ENCODE results near the gene MIXL1.
"Not testable (repeated sequence)": the region's sequence is repeated elsewhere in the genome, so short reads cannot be mapped to it uniquely, and the experiment has no call there.

The MIXL1 gene

DNA sequence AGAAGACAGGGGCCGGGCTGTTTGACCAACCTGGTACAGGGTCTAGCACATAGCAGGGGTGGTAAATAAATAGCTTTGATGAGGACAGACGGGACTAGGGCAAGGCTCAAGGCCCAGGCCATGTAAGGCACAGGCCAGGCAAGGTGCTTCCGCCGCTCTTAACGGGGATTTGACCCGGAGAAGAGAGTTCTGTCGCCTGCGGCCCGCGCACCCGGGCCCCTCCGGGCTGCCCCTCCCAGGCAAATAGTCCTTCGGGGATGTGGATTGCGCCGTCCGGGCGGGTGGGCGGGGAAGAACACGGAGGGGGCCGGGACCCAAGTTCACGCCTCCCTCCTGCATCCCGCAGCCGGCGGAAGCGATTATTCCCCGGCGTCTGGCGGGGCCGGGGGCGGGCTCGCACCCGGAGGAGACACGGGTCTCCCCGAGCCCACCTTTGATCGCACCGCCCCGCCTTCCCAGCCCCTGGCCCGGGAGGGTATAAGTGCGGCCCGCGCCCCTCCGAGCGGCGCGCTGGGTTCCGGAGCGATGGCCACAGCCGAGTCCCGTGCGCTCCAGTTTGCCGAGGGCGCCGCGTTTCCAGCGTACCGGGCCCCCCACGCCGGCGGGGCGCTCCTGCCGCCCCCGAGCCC is at the start of gene MIXL1:
Gene MIXL1 (plus strand): TSS at position 508 of the 629 bp plus-strand sequence. CDS start 18 bp downstream, at position 526.
- DNase-seq (ENCODE audit: insufficient read length, low spot score) (peak; percentile 40), FAIRE-seq (no peak)

DNA sequence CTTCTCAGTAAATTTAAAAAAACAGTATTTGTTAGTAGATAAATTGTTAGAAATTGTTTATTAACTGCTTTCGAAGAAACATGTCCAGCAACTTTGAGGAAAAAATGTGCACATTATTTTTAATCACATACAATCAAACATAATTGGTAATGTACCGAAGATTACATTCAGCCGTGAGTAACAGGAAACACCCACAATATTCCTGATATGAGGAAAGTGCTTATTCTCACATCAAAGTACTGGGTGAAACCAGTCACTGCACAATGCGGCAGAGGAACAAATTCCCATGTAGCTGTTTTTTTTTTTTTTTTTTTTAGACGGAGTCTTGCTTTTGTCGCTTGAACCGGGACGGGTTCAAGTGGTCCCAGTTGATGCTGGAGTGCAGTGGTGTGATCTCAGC is 46.6 kb upstream of the MIXL1 start:
- FAIRE-seq (peak; percentile 11), DNase-seq (ENCODE audit: insufficient read length, low spot score) (no peak)

DNA sequence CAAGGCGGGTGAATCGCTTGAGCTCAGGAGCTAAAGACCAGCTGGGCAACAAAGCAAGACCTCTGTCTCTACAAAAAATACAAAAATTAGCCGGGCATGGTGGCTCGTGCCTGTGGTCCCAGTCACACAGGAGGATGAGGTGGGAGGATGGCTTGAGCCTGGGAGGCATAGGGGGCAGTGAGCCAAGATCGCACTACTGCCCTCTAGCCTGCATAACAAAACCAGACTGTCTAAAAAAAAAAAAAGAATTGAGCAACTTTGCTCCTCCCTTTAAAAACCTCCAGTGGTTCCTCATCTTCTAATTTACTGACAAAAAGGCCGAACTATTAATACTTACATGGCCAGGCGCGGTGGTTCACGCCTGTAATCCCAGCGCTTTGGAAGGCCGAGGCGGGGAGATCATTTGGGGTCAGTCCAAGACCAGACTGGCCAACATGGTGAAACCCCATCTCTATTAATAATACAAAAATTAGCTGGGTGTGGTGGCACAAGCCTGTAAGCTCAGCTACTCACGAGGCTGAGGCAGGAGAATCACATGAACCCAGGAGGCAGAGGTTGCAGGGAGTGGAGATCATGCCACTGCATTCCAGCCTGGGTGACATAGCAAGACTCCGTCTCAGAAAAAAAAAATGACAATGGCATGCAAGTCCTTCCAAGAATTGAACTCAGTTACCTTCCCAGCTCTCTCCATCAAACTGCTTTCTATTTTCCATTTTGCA is 41.3 kb upstream of the MIXL1 start:
- DNase-seq (ENCODE audit: insufficient read length, low spot score) (no peak), FAIRE-seq (no peak)

DNA sequence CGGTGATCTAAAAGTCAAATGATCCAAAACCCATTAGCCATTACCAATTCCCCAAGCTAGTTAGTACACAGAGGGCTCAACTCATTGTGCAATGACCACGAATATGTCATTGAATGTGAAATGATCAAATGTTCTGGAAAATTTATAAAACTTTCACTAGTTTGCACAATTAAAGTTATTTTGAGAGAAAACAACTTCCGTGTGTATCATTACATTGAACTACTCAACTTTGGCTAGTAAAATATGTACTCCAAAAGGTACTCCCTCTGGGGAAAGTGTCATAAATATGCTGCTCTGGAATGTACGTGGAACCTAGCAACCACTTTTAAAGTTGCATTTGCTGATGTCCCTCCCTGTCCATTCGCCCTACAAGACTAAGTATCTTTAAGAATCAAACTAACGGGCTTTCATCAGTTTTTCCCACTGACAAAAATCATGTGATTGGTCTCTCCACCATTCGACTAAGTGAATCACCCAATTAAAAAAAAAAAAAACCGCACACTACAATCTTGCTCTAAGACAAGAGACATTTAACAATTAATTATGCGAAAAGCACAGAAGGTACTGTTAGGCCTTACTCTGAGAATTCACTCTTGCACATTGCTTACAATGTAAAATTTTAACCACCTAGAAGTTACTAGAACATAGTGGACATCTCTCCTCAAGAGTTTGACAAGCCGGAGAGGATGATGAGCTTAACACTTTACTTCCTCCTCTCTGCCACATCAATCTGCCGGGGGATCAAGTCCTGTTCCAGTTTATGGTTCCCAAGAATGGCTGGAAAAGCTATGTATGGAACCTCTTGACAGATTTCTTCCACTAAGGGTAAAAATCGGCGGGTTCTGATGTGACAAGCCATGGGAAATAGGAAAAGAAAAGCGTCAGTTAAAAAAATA is 38.1 kb upstream of the MIXL1 start:
- FAIRE-seq (peak; percentile 68), DNase-seq (ENCODE audit: insufficient read length, low spot score) (no peak)

DNA sequence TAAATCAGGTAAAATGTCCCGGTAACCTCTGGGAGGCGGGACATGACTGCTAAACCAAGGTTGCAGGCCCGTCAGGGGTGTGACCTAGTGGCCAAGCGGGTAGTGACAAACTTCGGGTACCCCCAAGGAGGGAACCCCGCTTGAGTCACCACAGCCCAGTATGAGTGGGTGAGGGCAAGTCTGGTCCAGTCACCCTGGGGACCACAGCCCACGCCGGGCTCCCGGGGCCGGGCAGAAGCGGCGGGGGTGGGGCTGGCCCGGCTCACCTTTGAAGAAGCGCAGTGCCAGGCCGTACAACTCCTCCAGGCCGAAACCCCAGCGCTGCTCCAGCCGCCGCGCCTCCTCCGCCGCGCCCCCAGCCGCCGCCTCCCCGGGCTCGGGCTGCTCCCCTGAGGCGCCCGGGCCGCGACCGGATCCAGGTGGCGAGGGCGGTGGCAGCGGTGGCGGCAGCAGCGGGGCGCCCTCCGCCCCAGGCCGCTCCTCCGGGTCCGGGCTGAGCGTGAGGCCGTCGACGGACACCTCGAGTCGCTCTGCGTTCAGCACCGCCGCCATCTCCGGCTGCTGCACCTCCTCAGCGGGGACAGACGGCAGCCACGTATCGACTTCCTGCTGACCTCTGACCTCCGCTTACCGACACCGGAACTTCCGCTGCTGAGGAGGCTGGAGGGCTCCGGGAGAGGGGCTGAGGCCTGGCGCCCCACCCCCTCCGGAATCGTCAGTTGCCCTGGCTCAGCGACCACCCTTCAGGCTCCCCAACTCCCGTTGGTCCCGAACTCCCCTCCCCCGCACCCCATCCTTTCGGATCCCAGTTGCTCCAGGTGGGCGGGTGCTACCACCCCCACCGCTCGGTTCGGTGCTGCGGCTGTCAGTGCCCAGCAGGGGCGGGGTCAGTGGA is 37.1 kb upstream of the MIXL1 start, which contains the start of gene ACBD3:
Gene ACBD3 (minus strand): TSS at position 618 of the 895 bp plus-strand sequence. CDS start 66 bp downstream, at position 552.
- FAIRE-seq (peak; percentile 96), DNase-seq (ENCODE audit: insufficient read length, low spot score) (peak; percentile 93)

DNA sequence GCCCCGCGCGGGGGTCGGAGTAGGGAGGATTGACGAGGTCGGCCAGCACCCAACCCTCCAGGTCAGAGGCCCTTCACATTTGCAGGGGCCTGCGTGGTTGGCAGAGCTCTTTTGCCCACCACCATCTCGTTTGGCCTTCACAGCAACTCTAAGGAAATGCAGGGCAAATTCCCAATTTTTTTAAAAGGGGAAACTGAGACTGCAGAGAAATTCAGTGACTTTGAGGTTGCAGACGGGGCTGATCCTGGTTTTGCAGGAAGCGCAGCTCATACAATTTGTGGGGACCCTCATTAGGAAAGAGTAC is 36.5 kb upstream of the MIXL1 start:
- no peak for DNase-seq (ENCODE audit: insufficient read length, low spot score)
- FAIRE-seq = no peak

DNA sequence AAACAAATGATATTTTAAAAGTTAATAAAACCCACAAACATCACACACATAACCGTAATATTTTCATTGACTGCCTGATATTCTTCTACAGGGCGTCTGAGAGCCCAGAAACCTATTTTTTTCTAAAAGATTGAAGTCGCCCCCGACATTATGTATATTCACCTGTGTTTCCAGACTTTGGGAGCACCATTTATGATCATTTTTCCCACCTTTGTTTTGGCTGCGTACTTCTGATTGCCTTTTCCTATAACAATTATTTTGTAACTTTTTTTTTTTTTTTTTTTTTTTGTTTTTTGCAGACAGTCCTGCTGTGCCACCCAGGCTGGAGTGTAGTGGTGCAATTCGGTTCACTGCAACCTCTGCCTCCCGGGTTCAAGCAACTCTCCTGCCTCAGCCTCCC is 36.1 kb upstream of the MIXL1 start:
- FAIRE-seq (no peak), DNase-seq (ENCODE audit: insufficient read length, low spot score) (no peak)

DNA sequence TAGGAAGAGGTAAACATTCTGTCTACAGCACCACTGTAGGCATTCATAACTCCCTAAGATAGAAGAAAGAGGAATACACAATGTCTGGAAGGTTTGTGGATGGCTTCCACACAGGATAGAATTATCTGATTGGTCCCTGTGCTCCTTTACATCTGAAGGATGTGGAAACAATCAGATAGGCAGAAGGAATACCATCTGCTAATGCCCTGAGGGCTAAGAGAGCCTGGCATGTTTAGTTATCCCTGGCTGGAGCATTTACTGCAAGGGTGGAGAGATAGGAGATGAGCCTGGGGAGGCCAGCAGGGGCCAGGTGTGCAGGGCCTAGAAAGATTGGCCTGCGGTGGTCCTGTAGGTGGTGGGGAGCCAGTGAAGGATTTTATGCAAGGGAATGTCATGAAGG is 28.3 kb upstream of the MIXL1 start:
- no peak for DNase-seq (ENCODE audit: insufficient read length, low spot score)
- no peak for FAIRE-seq

DNA sequence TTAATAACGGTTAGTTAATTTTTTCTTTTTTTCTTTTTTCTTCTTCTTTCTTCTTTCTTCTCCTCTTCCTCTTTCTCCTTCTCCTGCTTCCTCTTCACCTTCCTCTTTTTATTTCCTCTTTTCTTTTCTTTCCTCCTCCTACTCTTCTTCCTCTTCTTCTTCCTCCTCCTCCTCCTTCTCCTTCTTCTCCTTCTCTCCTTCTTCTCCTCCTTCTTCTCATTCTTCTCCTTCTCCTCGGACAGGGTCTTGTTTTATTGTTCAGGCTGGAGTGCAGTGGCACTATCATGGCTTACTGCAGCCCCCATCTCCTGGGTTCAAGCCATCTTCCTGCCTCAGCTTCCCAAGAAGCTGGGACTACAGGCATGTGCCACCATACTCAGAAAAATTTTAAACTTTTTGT is 23.5 kb upstream of the MIXL1 start:
- FAIRE-seq (no peak), DNase-seq (ENCODE audit: insufficient read length, low spot score) (no peak)

DNA sequence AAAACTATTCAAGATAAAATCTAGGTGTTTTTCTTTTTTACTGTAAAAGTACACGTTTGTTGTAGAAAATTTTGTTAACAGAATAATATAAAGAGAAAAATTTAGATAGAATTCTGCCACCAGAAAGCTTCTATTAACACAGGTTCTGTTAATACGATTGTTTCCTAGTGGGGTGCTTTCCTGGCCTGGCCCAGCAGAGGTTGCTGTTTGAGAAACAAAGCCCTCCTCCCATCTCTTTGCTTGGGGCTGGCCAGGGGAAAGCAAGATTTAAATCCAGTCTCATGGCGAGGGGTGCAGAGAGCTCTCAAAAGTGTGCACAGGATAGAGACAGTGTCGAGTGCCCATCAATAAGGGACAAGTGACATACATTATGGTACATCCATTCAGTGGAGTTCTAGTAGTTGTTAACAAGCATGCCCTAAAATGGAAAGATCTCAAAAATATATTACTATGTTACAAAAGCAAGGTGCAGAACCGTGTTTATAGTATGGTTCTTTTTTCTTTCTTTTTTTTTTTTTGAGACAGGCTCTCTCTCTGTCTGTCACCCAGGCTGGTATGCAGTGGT is 22.4 kb upstream of the MIXL1 start:
- DNase-seq (ENCODE audit: insufficient read length, low spot score) = no peak
- no peak for FAIRE-seq

DNA sequence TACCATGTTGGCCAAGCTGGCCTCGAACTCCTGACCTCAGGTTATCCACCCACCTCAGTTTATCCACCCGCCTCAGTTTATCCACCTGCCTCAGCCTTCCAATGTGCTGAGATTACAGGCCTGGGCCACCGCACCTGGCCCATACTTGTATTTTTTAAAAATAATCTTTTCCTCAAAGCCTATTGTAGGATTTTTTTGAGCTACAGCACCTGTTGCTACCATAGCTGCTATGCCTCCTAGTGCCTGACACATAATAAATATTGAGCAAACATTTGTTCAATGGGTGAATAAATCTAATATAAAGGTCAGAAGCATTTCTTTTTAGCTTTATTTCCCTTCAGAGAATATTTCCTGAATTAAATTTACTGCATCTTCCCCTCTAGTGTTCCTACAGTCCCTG is 21.2 kb upstream of the MIXL1 start:
- FAIRE-seq = no peak

DNA sequence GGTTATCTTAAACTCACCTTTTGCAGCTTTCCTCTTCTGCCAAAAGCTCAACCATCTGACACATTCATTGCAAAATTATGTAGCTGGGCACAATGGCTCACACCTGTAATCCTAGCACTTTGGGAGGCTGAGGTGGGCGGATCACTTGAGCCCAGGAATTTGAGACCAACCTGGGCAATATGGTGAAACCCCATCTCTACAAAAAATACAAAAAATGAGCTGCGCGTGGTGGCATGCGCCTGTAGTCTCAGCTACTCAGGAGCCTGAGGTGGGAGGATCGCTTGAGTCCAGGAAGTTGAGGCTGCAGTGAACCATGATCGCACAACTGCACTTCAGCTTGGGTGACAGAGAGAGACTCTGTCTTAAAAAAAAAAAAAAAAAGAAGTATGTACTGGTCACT is 20.8 kb upstream of the MIXL1 start:
- DNase-seq (ENCODE audit: insufficient read length, low spot score); FAIRE-seq: not testable (repeated sequence)

More for the DNA sequence above, 21.2 kb upstream of the MIXL1 start:
- no peak for DNase-seq (ENCODE audit: insufficient read length, low spot score)

DNA sequence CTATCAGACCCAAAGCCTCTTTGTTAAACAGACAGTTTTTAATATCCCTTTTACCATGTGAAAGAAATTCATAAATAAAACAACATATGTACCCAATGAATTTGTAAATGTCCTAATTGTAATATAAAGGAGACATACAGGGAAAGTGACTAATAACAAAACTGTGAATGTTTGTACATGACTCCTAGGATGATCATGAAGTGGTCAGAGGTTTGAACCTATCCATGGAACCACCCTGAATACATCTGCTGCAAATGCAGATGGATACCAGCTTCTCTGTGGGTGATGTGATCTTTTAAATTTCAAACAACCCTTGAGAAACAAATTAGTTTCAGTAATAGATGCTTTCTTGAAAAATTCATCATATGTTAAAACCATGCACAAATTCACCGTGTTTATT is 20.2 kb upstream of the MIXL1 start:
- DNase-seq (ENCODE audit: insufficient read length, low spot score) = no peak
- no peak for FAIRE-seq

DNA sequence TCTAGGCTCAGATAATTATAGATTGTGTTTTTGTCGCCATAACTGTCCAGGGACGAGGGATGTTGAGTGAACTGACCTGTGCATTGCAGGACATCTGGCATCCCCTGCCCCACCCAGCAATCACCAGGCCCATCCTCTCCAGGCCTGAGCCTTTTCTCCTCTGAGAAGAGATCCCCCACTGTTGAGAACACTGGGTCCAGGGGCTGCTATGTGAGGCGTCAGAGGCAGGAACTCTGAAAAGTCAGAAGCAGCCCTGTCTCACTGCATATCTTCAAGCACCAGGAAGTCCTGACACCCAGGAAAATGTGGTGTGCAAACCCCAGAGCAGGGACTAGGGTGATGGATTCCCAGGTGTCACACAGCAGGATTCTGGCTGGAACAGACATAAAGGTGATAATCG is 19.8 kb upstream of the MIXL1 start:
- FAIRE-seq = no peak
- no peak for DNase-seq (ENCODE audit: insufficient read length, low spot score)

DNA sequence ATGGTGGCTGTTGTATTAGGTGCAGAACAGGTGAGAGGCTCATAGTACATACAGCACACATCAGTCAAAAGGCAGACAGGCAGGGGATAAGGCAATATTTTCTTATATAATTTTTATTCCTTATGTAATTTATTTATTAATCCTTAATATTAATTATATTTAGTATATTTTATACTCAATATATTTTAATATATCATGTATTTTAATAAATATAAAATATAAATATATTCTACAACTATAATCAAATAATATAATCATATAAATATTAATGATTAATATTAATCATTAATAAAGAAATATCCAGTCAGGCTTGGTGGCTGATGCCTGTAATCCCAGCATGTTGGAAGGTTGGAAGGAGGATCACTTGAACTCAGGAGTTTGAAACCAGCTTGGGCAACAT is 19.3 kb upstream of the MIXL1 start:
- FAIRE-seq (no peak), DNase-seq (ENCODE audit: insufficient read length, low spot score) (no peak)

DNA sequence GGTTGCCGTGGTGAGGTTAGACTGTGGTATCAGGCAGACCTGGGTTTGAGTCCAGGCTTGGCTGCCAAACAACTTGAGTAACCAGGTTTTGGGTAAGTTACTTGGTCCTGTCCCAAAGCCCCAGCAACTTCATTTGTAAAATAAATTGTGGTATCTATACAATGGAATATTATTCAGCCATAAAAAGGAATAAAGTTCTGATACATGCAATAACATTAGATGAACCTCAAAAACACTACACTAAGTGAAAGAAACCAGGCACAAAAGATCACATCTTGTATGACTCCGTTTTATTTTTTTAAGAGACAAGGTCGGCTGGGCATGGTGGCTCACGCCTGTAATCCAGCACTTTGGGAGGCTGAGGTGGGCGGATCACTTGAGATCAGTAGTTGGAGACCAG is 16.4 kb upstream of the MIXL1 start:
- FAIRE-seq (no peak), DNase-seq (ENCODE audit: insufficient read length, low spot score) (no peak)

DNA sequence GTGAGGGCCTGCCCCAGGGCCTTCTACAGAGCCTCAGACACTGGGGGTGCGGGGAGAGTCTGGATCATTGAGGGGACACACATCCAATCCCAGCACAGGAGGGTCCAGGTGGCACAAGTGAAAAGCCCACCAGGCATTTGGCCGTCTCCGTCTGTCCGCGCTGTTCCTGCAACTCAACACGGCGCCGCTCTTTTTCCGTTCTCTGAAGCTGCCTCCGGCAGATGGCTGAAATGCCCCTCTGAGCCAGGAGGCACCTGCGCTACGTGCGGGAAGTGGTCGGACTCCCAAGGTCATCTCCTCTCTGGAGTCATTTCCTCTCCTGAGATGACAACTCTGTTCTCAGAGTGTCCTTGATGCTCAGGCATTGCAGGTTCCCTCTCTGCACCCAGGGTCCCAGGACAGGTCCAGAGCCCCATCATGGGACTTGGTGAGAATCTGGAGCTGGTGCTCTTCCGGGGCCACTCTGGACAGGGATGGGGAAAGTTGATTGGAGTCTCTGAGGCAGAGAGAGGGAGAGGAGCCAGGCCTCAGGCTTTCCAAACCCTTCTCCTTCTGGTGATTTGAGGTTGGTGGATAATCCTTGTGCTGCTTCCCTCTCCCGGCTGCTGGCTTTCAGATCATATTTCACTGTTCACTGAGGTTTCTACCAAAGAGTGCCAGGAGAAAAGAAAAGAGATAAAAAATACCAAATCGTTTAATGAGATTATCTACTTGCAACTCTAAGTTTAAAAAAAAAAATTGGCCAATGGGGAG is 14.0 kb upstream of the MIXL1 start:
- DNase-seq (ENCODE audit: insufficient read length, low spot score) = no peak
- no peak for FAIRE-seq

DNA sequence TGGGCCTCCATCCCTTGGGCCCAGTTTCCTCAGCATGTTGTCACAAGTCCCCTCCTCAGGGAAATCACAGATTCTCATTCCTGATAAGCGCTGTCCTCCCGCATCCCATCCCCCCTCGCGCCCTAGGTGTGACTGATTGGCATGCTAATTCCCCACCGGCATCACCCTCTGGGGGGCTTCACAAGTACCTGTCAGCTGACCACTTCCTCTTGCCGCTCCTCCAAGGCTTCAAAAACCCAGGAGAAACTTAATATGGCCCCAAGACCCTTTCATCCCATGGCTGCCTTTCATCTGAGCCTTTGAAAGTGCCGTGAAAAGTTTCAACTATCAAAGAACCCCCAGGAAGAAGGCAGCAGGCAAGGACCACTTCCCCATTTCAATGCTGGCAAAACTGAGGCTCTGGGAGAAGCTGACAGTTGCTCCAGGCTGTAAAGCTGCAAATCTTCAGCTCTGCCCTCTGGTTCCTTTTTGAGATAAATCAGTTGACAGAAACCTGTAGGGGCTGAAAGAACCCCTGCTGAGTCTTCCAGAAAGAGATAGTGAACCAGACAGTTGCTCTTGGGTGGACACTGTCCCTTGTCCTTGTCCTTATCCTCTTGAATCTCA is 12.8 kb upstream of the MIXL1 start:
- no peak for DNase-seq (ENCODE audit: insufficient read length, low spot score)
- FAIRE-seq = no peak

DNA sequence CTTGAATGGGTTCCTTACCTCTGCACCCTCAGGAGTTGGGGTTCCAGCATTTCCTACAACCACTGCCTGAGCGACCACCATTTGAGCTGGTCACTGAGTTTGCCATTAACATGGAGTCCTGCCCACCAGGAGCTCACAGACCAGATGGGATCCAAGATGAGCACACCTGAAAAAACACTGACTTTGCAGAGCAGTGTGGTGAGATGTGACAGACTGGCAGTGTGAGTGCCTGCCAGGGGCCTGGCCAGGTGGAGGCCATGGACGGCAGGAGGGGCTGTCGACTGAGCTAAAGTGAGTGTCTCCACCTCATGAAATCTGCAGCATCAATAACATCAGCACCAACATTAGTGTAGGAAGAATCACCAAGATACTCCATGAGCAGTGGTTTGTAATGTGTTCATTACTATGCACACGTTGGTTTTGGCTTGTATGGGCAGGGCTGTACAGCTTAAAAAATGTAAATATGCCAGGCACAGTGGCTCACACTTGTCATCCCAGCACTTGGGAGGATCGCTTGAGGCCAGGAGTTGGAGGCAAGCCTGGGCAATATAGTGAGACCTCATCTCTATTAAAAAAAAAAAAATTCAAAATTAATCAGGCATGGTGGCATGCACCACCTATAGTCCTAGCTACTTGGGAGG is 12.2 kb upstream of the MIXL1 start:
- FAIRE-seq = no peak
- no peak for DNase-seq (ENCODE audit: insufficient read length, low spot score)

All from GM19239 (cell line).